Activated CD8-positive, alpha-beta memory T cell treated with anti-CD3 and anti-CD28 coated beads for 24 hours (primary cell): ENCODE results near the gene PPP1R12B.
"Not testable (repeated sequence)": the region's sequence is repeated elsewhere in the genome, so short reads cannot be mapped to it uniquely, and the experiment has no call there.

Source experiments
- DNase-seq: peaks from one replicate; pipeline ENCODE4 v3.0.0-alpha.2; 2020

Gene PPP1R12B

DNA sequence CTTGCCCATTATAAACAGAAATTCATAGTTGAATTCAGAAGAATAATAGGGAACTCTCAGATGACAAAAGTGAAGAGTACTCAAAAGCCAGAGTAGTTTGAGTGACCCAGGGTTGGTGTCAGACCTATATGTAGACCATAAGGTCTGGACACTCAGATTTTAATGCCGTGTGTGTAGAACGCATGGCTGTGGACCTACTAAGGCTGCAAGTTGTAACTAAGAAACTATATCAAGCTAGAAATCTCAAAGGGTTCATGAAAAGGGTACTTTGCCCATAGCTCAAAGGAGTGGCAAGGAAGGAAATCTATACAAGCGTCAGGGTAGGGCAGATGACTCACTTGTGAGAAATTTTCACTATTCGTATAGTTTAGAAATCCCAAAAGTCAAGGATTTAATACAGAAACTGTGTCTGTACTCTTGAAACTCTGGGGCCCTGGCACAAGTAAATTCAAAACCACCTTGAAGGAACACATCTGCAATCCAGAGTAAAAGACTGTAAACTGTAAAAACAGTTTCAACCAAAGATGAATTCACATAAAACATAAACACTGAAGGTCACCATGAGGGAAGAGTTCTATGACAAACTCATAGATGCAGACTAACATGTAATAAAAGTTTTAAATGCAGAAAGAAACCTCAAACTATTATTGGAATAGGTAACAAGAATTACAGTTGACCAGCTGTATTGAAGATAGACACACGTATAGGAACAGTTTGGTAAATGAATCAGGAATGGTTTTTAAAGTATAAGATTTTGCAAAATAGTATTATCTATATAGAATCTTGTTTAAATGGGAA lies 108.1 kb downstream of the PPP1R12B start:
- not testable (repeated sequence) for DNase-seq

DNA sequence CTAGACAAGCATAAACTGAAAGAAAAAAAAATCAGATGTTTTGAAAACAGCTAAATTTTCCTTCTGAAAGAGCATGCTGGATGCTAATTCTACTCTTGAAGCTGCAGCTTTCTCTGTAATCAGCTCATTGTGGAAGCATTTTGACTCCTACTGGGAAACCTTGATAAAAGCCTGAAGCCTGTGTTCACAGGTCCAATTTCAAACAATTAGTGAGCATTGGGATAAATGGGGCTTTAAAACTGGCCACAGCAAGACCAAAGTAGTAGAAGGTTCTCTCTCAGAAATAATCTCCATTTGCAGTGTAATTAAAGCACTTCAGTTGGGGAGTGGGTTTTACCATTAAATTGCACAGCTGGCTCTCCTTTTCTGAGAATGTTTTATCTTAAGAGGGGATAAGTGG lies 110.2 kb downstream of the PPP1R12B start:
- DNase-seq = not testable (repeated sequence)

DNA sequence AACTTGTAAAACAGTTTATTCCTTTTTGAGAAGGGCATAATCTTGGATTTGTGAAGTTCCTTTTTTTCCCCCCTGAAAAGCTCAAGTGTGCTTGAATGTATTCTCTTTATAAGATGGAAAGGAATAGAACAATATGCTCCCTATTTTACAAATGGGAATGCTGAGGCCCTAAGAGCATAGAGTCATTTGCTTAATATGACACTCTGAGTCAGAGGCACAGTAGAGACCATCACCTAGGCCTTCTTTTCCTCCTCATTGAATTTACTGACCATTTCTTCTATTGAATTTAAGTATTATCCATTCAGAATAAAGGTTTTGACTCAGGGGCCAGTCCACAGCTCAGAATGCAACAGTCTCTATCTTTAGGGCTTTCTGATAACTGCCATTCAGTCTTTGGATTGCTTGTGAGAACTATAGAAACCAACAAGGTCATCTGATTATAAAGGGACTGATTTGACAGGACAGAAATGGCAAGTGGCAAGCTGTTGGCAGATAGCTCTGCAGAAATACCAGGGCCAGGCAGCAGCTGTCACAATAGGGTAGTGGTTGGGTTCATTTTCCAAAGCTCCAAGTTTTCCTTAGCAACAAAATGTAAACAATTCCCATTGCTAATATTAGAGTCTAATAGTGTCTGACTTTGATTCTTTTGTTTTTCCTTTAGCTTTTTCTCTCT lies 111.1 kb downstream of the PPP1R12B start:
- DNase-seq = not testable (repeated sequence)

DNA sequence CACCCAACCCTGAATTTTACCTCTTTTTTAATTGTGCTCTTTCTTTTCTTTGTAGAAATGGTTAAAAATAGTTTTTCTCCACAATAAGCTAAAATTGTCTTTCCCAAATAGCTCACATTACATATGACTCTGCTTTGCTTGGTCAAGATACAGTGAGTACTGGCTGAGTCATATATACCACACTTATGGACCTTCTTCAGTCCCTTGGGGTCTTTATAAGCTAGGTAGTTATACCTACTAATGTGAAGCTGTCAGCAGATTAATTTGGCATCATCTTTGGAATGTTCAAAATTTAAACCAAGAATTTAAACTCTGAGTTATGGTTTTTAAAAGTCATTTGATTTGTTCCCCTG lies 111.6 kb downstream of the PPP1R12B start:
- DNase-seq = not testable (repeated sequence)

DNA sequence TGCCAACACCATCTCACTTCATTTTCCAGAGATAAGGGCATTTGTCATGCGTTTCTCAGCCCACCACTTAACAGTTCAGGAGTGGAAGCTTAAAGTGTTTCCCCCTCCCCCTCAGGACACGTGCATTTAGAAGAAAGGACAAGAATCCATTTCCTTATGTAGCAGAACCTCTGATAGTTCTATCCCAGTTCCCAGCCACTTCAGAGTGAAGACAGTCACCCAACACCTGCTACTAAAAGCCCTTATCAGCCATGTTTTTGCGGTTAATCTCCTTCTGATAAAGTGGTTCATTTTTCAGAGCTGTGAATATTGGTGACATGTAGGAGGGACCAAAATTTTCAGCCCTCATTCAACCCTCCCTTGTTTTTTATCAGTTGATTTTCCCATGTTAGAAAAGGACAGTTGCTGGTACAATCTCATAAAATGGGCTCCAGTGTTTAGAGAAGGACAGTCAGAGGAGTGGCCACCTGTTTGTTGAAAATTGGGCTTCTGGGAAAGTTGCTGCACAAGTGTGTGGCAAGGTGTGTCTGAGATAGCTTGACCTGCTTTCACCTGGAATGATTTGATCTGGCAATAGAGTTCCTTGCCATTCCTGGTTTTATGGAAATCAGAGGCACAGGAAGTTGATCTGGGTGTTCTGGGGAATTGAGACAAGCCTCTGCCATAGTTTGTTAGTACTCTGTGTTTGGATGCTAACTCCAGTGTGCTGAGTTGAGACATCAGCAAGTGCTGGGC lies 114.0 kb downstream of the PPP1R12B start:
- no peak for DNase-seq

DNA sequence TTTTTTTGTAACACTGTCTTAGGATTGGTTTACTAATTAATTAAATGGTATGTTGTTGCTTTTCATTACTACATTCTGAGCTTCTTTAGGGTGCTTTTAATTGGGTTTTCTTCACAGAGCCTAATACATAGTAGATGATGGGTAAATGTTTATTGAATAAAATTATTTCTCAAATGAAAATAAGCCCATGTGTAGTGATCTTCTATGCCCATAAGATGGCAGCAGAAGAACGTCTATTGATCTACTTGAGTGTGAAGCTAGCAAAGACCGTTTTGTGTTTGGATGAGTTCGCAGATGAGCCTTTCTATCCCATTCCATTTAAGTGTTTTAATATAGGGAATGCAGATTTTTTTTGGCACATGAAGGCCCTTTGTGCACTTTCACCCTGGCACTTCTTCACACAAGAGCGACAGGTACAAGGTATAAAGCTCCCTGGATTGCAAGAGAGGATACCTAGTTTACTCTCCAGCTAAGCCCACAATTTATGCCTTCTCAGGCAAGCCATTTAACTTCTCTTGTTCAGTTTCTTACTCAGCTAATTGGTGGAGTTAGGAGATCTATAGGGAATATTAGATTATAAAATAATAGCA lies 115.7 kb downstream of the PPP1R12B start:
- not testable (repeated sequence) for DNase-seq

DNA sequence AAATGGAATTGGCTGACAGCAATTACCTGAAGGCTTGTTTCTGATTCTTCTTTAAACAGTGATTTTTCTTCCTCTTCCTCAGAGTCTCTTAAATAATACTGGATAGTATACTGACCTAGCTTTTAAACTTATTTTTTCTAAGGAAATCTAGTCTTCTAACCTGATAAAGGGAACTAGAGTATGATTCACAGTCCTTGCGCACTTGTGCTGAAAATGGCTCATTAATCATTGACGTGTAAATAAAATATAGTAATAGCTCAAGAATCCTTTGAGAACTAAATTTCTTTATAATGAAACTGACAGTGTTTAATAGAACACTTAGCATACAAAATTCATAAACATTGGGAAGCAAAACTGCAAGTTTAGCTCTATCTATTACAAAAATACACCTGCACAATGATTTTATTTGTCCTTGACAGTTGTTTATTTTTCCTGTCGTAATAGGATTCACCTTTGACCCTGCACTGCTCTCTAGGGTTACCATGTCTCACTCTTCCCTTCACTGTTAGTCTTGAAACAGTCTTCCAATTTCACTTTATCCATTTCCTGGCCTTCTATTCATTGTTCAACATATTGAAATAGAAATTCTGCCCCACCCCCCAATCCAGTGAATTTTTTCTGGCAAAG lies 117.3 kb downstream of the PPP1R12B start:
- DNase-seq = not testable (repeated sequence)

DNA sequence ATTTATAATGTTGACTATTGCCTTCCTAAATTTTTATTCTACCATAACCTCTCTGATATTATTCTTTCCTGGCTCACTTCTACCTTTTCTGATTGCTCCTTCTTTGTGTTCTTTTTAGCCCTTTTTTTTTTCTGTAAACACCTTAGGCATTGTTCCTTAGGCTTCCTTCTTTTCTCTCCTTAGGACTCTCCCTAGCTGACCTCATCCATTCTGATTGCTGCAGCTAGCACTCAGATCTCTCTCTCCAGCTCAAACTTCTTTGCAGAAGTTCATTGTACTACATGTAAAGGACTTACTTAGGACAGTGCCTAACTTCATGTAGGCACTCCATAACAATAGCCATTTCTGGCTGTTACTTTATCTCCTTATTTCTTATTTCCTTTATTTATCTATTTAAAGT lies 117.8 kb downstream of the PPP1R12B start:
- DNase-seq = not testable (repeated sequence)

DNA sequence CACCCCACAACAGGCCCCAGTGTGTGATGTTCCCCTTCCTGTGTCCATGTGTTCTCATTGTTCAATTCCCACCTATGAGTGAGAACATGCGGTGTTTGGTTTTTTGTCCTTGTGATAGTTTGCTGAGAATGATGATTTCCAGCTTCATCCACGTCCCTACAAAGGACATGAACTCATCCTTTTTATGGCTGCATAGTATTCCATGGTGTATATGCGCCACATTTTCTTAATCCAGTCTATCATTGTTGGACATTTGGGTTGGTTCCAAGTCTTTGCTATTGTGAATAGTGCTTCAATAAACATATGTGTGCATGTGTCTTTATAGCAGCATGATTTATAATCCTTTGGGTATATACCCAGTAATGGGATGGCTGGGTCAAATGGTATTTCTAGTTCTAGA lies 118.9 kb downstream of the PPP1R12B start:
- not testable (repeated sequence) for DNase-seq

DNA sequence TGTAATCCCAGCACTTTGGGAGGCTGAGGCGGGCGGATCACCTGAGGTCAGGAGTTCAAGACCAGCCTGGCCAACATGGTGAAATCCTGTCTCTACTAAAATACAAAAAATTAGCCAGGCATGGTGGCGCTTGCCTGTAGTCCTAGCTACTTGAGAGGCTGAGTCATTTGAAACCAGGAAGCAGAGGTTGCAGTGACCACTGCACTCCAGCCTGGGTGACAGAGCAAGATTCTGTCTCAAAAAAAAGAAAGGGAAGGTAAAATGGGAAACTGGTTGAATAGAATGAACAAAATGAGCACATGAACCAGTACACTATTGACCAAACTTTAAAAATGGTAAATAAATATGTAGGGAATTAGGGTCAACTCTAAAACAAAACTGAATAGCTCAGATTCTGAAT lies 120.2 kb downstream of the PPP1R12B start:
- not testable (repeated sequence) for DNase-seq

DNA sequence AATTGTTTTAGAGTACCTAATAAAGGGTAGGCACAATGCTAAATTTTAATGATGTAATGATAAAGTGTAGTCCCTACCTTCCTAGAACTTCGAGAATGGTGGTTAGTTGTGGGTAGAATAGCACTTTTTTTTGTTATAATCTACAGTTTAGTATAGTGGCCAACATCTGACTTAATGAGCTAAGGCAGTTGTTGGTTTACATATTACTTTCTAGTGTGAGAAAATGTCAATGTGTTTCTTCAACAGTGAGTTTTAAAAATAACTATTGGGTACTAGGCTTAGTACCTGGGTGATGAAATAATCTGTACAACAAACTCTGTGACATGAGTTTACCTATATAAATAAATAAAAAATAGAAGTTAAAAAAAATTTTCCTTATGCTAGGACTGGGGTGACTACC lies 120.6 kb downstream of the PPP1R12B start:
- not testable (repeated sequence) for DNase-seq

DNA sequence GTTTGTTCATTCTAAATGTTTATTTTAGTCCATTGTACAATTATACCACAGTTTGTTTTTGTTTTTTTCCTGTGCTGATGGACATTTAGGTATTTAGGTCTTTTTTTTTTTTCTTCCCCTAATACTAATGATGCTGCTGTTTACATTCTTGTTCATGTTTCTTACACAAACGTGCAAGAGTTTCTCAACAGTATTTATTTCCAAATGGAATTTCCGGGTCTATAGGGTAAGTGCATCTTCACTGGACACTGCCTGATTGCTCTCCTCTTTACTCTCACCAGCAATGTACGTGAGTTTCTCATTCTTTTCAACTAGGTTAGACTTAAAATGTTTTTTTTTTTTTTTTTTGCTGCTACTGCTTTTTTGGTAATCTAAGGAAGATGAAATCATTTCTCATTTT lies 122.7 kb downstream of the PPP1R12B start:
- no peak for DNase-seq

DNA sequence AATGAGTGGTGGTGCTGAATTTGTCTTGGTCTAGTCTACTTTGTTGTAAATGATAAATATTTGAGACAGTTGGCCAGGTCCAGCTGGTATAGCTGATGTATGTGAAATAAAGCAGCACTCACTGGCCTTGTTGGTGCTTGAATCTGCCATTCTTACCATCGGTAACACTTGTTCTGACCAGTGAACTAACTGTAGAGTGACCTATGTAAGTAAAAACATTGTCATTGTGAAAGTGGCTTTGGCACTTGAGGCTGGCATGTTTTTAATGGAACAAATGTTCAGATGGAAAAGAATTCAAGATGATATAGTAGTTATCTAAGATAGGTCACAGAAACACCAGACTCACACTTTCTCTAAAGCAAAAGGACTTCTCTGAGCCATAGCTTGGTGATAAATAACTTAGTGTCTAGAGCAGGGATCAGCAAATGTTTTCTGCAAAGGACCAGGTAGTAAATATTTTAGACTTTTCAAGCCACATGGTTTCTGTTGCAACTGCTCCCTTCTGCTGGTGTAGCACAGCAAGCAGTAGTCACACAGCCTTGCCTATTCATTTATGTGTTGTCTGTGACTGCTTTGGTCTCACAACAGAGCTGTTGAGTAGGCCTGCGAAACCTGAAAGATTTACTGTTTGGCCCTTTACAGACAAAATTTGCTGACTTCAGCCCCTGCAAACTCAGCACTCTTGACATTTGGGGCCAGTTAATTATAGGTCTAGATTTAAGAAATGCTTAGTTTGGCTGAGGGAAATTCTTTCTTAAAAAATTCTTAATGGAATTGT lies 124.0 kb downstream of the PPP1R12B start:
- DNase-seq = not testable (repeated sequence)

DNA sequence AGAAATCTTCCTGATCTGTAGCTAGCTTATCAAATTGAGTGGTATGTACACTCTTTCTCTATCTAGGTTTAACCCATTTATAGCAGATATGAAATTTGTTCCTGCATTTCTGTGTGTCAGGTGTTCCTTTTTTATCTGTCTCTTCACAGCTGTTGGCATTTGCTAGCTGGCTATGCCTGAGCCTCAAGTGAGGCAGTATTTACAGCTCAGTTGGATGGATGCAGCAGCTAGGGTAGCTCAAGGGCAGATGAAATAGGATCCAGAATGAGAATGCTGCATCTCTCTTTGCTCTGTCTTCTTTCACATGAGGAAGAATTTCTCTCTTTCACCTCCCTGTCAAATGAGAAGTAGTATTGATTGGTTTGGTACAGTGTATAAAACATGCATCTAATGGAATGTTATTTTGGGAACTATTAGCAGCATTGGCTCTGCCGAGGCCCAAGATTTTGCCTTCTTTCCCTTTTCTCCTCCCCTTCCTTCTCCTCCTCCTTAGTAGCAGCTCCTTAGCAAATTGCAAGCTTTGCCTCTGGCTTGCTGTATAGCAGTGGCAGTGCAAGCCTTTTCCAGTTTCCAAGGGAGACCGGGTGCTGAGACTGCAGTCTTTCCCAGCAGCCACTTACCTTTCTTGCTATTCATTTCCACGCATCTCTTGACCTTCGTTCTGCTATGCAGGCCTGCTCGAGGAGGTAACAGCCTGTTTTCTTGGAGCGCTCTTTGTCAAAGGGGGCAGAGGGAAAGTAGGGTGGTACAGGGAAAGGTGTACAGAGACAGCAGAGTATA lies 125.0 kb downstream of the PPP1R12B start:
- DNase-seq = not testable (repeated sequence)

DNA sequence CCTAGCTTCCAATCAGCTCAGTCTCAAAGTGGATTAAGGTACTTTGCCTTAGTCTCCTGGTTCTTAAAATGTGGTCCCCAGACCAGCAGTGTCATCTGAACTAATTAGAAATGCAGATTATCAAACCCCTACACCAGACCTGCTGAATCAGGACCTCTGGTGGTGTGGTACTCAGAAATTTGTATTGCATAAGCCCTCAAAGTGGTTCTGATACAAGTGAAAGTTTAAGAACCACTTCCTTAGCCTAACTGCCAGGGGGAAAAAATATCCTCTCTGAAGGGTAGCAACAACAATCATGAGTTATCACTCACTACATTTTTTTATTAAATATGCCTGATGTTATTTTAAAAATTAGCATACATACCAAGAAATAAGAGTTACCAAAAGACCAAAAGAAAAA lies 131.2 kb downstream of the PPP1R12B start:
- DNase-seq = not testable (repeated sequence)

DNA sequence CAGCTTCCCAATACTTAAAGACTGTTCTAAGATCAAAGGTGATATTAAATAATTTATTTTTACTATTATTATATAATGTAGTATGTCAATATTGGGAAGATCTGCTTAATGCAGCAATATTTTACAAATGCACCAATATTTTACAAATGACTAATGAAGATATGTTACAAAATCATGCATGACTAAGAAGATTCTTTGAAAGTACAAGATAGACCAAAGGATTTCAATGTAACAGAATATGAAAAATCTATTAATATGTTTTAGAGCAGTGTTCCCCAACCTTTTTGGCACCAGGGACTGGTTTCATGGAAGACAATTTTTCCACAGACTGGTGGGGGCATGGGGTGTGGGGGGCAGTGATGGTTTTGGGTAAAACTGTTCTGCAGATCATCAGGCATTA lies 132.1 kb downstream of the PPP1R12B start:
- not testable (repeated sequence) for DNase-seq

DNA sequence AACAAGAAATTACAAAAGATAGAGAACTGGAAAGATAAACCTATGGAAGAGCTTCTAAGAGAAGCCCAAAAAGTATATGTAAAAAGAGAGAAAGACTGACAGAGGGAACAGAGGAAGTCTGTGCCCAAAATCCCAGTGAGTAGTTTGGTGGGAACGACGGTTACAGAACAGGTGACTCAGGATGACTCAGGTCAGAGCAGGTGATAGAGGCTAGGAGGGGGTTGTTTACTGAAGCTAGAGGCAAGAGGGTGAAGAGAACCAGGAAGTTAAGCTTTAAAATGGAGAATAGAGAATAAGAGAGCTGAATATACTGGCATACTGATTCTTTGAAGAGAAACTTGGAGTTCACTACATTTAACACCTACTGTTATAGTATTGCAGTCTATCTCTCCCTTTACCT lies 134.9 kb downstream of the PPP1R12B start:
- DNase-seq = not testable (repeated sequence)

DNA sequence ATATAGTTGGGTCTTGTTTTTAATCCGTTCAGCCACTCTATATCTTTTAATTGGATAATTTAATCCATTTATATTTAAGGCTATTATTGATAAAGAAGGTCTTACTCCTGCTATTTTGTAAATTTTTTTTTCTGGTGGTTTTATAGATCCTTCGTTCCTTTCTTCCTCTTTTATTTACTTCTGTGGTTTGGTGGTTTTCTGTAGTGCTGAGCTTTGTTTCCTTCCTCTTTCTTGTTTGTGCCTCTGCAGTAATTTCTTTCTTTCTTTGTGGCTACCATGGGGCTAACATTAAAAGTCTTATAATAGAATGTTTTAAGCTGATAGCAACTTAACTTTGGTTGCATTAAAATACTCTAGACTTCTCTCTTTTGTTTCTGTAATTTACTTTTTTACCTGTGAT lies 135.5 kb downstream of the PPP1R12B start:
- not testable (repeated sequence) for DNase-seq

DNA sequence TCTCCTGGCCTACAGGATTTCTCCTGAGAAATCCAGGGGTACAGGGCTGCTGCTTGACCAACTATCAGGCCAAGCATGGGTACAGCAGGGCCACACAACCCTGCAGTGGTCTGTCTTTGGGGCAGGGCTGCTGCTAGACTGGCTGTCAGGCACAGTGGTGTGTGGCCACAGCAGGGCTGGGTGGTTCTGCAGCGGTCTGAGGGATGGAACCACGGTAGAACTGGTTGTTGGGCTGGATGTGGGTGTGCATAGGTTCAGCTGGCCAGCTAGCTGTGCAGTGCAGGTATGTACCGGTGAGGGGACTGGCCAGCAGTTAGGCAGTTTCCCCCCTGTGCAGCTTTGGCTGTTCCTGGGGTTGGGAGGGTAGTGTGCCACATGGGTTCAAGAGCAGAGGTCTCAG lies 136.3 kb downstream of the PPP1R12B start:
- DNase-seq = not testable (repeated sequence)

DNA sequence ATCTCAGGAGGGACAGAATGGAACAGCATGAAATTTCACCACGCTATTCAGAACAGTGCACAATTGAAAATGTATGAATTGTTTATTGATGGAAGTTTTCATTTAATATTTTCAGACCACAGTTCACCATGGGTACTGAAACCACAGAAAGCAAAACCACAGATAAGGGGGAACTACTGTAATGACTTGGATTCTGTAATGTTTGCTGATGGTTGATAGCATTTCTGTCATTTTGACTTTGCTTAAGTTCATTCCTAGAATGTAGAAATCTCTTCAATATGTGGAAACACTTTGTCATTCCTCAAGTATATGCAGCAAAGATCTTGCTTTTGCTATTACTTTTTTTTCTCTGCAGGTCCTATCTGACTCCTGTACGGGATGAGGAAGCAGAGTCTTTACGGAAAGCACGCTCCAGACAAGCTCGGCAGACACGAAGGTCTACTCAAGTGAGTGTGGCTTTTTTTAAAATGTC lies 139.7 kb downstream of the PPP1R12B start:
- not testable (repeated sequence) for DNase-seq

DNA sequence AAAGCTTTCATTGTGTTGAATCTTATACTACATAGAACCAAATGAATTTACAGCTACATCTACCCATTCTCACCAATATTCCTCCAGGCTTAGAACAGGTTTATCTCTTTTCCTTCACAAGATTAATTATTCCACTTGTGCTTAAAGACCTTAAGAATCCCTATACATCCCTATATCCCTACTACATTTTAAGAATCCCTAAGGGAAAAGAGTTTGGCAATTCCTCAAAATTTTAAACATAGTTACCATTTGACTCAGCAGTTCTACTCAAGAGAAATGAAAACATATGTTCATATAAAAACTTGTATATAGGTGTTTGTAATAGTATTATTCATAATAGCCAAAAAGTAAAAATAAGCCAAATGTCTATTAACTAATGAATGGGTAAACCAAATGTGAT lies 140.6 kb downstream of the PPP1R12B start:
- DNase-seq = not testable (repeated sequence)
